Measurements from ENCODE around the gene PPP2R3C. TPM values are rescaled to one million over a fixed set of nuclear protein-coding genes. Genes with fewer than 3 reads are reported as not detected.
A peak's percentile ranks its signal among the peaks of the same experiment; 100 is the strongest.

Gene PPP2R3C
- total RNA-seq, 1 experiment from 2014 or later: 15.2 TPM

GRCh38 chr14:35047976-35048513 lies 73.7 kb downstream of the PPP2R3C start:
- H3F3A ChIP-seq (ENCODE audit: low read length, unreplicated experiment): no peaks in the 10 kb centered on the region
- H3K9ac ChIP-seq (ENCODE audit: low read length): no peak overlapping the region
- H3K27ac ChIP-seq (ENCODE audit: low read length): no peak overlapping the region
- no peak for TF ChIP-seq CTCF (conservative IDR thresholded peaks at IDR 0.05; ENCODE audit: low read depth, low read length)
- TF ChIP-seq EZH2phosphoT487 (IDR thresholded peaks at IDR 0.05; ENCODE audit: borderline replicate concordance, low read length): no peak
- no peak for TF ChIP-seq EZH2 (IDR thresholded peaks at IDR 0.05; ENCODE audit: low read length, unreplicated experiment)
- POLR2A ChIA-PET (ENCODE audit: unreplicated experiment): interaction anchor here (0.5 kb wide), 1 partner anchor 66 kb away, joined by 4 read pairs; no protein-coding TSS in a partner anchor
- peak overlapping the region; percentile 91 for H3K4me2 ChIP-seq (ENCODE audit: low read length)
- intact Hi-C loops (cut with micrococcal nuclease): loop anchor here (2.0 to 5.0 kb wide), 2 partner anchors 34 to 357 kb away; partner anchors contain the start of gene NFKBIA
- CTCF ChIA-PET: no interaction called here
- peaks cover 42% of the 10 kb centered on the region for H3K4me1 ChIP-seq (ENCODE audit: insufficient read depth, low read length)
- H3K27me3 ChIP-seq (ENCODE audit: low read length): no peaks in the 10 kb centered on the region
- no peak for DNase-seq
- BruUV-seq (replicated peaks): no TSS peak
- H4K20me1 ChIP-seq (ENCODE audit: low read length): no peaks in the 10 kb centered on the region
- H3K9me2 ChIP-seq (replicated peaks; ENCODE audit: low read length): no peaks in the 10 kb centered on the region
- ATAC-seq: no peak
- H3K4me3 ChIP-seq (ENCODE audit: low read length): peak overlapping the region; percentile 87
- no peak overlapping the region for H2AFZ ChIP-seq (ENCODE audit: low read length)
- peaks cover 31% of the 10 kb centered on the region for H3K79me2 ChIP-seq (ENCODE audit: low read length)
- H3K36me3 ChIP-seq (ENCODE audit: low read depth, low read length): peaks cover 4% of the 10 kb centered on the region; the same call in 1 of the 2 replicates
- no peaks in the 10 kb centered on the region for H3K9me3 ChIP-seq (ENCODE audit: low read length)

- intact Hi-C loops (cut with micrococcal nuclease): loop anchor here (1.0 to 5.0 kb wide), 4 partner anchors 35 to 358 kb away; partner anchors contain the start of genes NFKBIA, PRORP and SRP54
- POLR2A ChIA-PET (ENCODE audit: unreplicated experiment): interaction anchor here (0.6 to 1.9 kb wide), 6 partner anchors 64 to 433 kb away, joined by 3 to 10 read pairs (median 4); partner anchors contain the start of genes PPP2R3C, PRORP and SRP54
- H2AFZ ChIP-seq (ENCODE audit: low read length): peak overlapping the region; percentile 92
Measured at GRCh38 chr14:35046751-35047536, 74.8 kb downstream of the PPP2R3C start.

More at GRCh38 chr14:35046751-35047536, 74.8 kb downstream of the PPP2R3C start:
- H3F3A ChIP-seq (ENCODE audit: low read length, unreplicated experiment): no peaks in the 10 kb centered on the region
- H3K79me2 ChIP-seq (ENCODE audit: low read length): peaks cover 31% of the 10 kb centered on the region
- H3K4me1 ChIP-seq (ENCODE audit: insufficient read depth, low read length): peaks cover 38% of the 10 kb centered on the region
- H3K27ac ChIP-seq (ENCODE audit: low read length): peak overlapping the region; percentile 75
- BruUV-seq (replicated peaks): TSS peak; percentile 53
- H3K4me3 ChIP-seq (ENCODE audit: low read length): peak overlapping the region; percentile 87
- no peaks in the 10 kb centered on the region for H4K20me1 ChIP-seq (ENCODE audit: low read length)
- H3K36me3 ChIP-seq (ENCODE audit: low read depth, low read length): peaks cover 4% of the 10 kb centered on the region; the same call in 1 of the 2 replicates
- H3K9ac ChIP-seq (ENCODE audit: low read length): peak overlapping the region; percentile 82
- TF ChIP-seq CTCF (conservative IDR thresholded peaks at IDR 0.05; ENCODE audit: low read depth, low read length) (no peak), EZH2phosphoT487 (IDR thresholded peaks at IDR 0.05; ENCODE audit: borderline replicate concordance, low read length) (no peak), EZH2 (IDR thresholded peaks at IDR 0.05; ENCODE audit: low read length, unreplicated experiment) (no peak)
- CTCF ChIA-PET: no interaction called here
- H3K9me2 ChIP-seq (replicated peaks; ENCODE audit: low read length): no peaks in the 10 kb centered on the region
- peak; percentile 35 for DNase-seq
- no peaks in the 10 kb centered on the region for H3K9me3 ChIP-seq (ENCODE audit: low read length)
- peak overlapping the region; percentile 91 for H3K4me2 ChIP-seq (ENCODE audit: low read length)
- no peaks in the 10 kb centered on the region for H3K27me3 ChIP-seq (ENCODE audit: low read length)
- ATAC-seq: peak; percentile 37
